Measurements from ENCODE around the gene TIMP2.

- TF ChIP-seq POLR2A (IDR thresholded peaks at IDR 0.05; ENCODE audit: low read length) (no peak), GATA1 (IDR thresholded peaks at IDR 0.05; ENCODE audit: low read depth, low read length) (no peak)
Observed at GRCh38 chr17:78862073-78863023, 62.8 kb downstream of the TIMP2 start.

Measured in erythroblast (primary cell).